BLaER1 (cell line): ENCODE data around the gene SPOP.

Source experiments
- H3K27ac ChIP-seq: shearing (Covaris generic); formaldehyde crosslinking; 2 replicates; pipeline ENCODE4 v1.8.1; 2022
- H3K27me3 ChIP-seq: shearing (Covaris generic); formaldehyde crosslinking; 2 replicates; pipeline ENCODE4 v1.8.1; 2022
- H3K36me3 ChIP-seq: shearing (Covaris generic); formaldehyde crosslinking; 2 replicates; pipeline ENCODE4 v1.8.1; 2022
- H3K4me1 ChIP-seq: shearing (Covaris generic); formaldehyde crosslinking; 2 replicates; pipeline ENCODE4 v1.8.1; 2022
- H3K4me2 ChIP-seq: shearing (Covaris generic); formaldehyde crosslinking; 2 replicates; pipeline ENCODE4 v1.8.1; 2022
- H3K4me3 ChIP-seq: shearing (Covaris generic); formaldehyde crosslinking; 2 replicates; pipeline ENCODE4 v1.8.1; 2022
- H3K9ac ChIP-seq: shearing (Covaris generic); formaldehyde crosslinking; 2 replicates; pipeline ENCODE4 v1.8.1; 2022
- H3K9me3 ChIP-seq: shearing (Covaris generic); formaldehyde crosslinking; 2 replicates; pipeline ENCODE4 v1.8.1; 2022
- H4K20me1 ChIP-seq: shearing (Covaris generic); formaldehyde crosslinking; 2 replicates; pipeline ENCODE4 v1.8.1; 2022
- Cebpa-rat ChIP-seq: shearing (Covaris generic); IDR thresholded peaks from 2 replicates; pipeline ENCODE4 v1.8.1; 2022

The SPOP gene

GRCh38 chr17:49582055-49582722 lies 95.7 kb downstream of the SPOP start:
- H3K4me3 ChIP-seq = no peak overlapping the region
- no peaks in the 10 kb centered on the region for H3K36me3 ChIP-seq
- H3K9ac ChIP-seq = no peak overlapping the region
- H3K27me3 ChIP-seq = peaks cover 19% of the 10 kb centered on the region
- H3K9me3 ChIP-seq = no peaks in the 10 kb centered on the region
- H3K4me2 ChIP-seq = no peak overlapping the region
- no peak for TF ChIP-seq Cebpa-rat
- H3K4me1 ChIP-seq = peaks cover 13% of the 10 kb centered on the region
- H4K20me1 ChIP-seq = peaks cover 6% of the 10 kb centered on the region
- H3K27ac ChIP-seq = no peak overlapping the region

- Histone ChIP-seq H3K9me3 (no peaks in the 10 kb centered on the region), H3K4me2 (no peak overlapping the region), H3K4me1 (peaks cover 18% of the 10 kb centered on the region), H3K27me3 (peaks cover 25% of the 10 kb centered on the region), H3K9ac (no peak overlapping the region), H4K20me1 (peaks cover 12% of the 10 kb centered on the region), H3K36me3 (no peaks in the 10 kb centered on the region), H3K27ac (no peak overlapping the region), H3K4me3 (no peak overlapping the region)
- no peak for TF ChIP-seq Cebpa-rat
Measured at GRCh38 chr17:49581648-49581998, 96.3 kb downstream of the SPOP start.

GRCh38 chr17:49580981-49581647 lies 96.8 kb downstream of the SPOP start:
- no peak overlapping the region for H3K27ac ChIP-seq
- no peaks in the 10 kb centered on the region for H3K36me3 ChIP-seq
- no peak overlapping the region for H3K4me2 ChIP-seq
- H3K4me3 ChIP-seq = no peak overlapping the region
- no peak for TF ChIP-seq Cebpa-rat
- H4K20me1 ChIP-seq = peaks cover 12% of the 10 kb centered on the region
- no peak overlapping the region for H3K9ac ChIP-seq
- no peaks in the 10 kb centered on the region for H3K9me3 ChIP-seq
- H3K4me1 ChIP-seq = peaks cover 18% of the 10 kb centered on the region
- peaks cover 30% of the 10 kb centered on the region for H3K27me3 ChIP-seq

- Histone ChIP-seq H3K9ac (no peak overlapping the region), H3K27ac (no peak overlapping the region), H3K4me1 (peaks cover 18% of the 10 kb centered on the region)
Measured at GRCh38 chr17:49580055-49580721, 97.7 kb downstream of the SPOP start.

GRCh38 chr17:49579522-49579921 lies 98.4 kb downstream of the SPOP start:
- Histone ChIP-seq H3K27me3 (peaks cover 46% of the 10 kb centered on the region), H3K36me3 (no peaks in the 10 kb centered on the region), H3K4me2 (no peak overlapping the region), H3K4me3 (no peak overlapping the region), H4K20me1 (peaks cover 12% of the 10 kb centered on the region), H3K9me3 (no peaks in the 10 kb centered on the region), H3K4me1 (peaks cover 18% of the 10 kb centered on the region), H3K9ac (no peak overlapping the region), H3K27ac (no peak overlapping the region)
- no peak for TF ChIP-seq Cebpa-rat

More at GRCh38 chr17:49580055-49580721, 97.7 kb downstream of the SPOP start:
- no peak for TF ChIP-seq Cebpa-rat
- Histone ChIP-seq H3K36me3 (no peaks in the 10 kb centered on the region), H3K4me2 (no peak overlapping the region), H3K27me3 (peaks cover 39% of the 10 kb centered on the region), H3K9me3 (no peaks in the 10 kb centered on the region), H3K4me3 (no peak overlapping the region), H4K20me1 (peaks cover 12% of the 10 kb centered on the region)

GRCh38 chr17:49578952-49579500 lies 98.9 kb downstream of the SPOP start:
- Histone ChIP-seq H3K4me3 (no peak overlapping the region), H3K9ac (no peak overlapping the region), H4K20me1 (peaks cover 12% of the 10 kb centered on the region), H3K36me3 (no peaks in the 10 kb centered on the region), H3K9me3 (no peaks in the 10 kb centered on the region), H3K27ac (no peak overlapping the region), H3K27me3 (peaks cover 49% of the 10 kb centered on the region), H3K4me2 (no peak overlapping the region), H3K4me1 (peaks cover 18% of the 10 kb centered on the region)
- TF ChIP-seq Cebpa-rat = no peak

- no peak overlapping the region for H3K4me3 ChIP-seq
- H3K9me3 ChIP-seq = no peaks in the 10 kb centered on the region
- H3K9ac ChIP-seq = no peak overlapping the region
- TF ChIP-seq Cebpa-rat = no peak
- peak overlapping the region; percentile 24; the same call in 1 of the 2 replicates for H3K4me2 ChIP-seq
- H3K36me3 ChIP-seq = no peaks in the 10 kb centered on the region
- no peak overlapping the region for H3K27ac ChIP-seq
- peaks cover 18% of the 10 kb centered on the region for H3K4me1 ChIP-seq
- peaks cover 12% of the 10 kb centered on the region for H4K20me1 ChIP-seq
- H3K27me3 ChIP-seq = peaks cover 52% of the 10 kb centered on the region
Measured at GRCh38 chr17:49578414-49578813, 99.5 kb downstream of the SPOP start.

- Histone ChIP-seq H3K4me1 (peaks cover 18% of the 10 kb centered on the region), H3K4me3 (no peak overlapping the region), H3K9me3 (no peaks in the 10 kb centered on the region), H3K27me3 (peaks cover 52% of the 10 kb centered on the region), H4K20me1 (peaks cover 12% of the 10 kb centered on the region), H3K4me2 (peak overlapping the region; percentile 100; the same call in 1 of the 2 replicates), H3K36me3 (no peaks in the 10 kb centered on the region), H3K9ac (no peak overlapping the region), H3K27ac (no peak overlapping the region)
- no peak for TF ChIP-seq Cebpa-rat
Measured at GRCh38 chr17:49577963-49578362, 99.9 kb downstream of the SPOP start.

GRCh38 chr17:49577650-49577934 lies 100.3 kb downstream of the SPOP start:
- peaks cover 18% of the 10 kb centered on the region for H3K4me1 ChIP-seq
- no peak overlapping the region for H3K27ac ChIP-seq
- no peaks in the 10 kb centered on the region for H3K9me3 ChIP-seq
- no peak overlapping the region for H3K4me3 ChIP-seq
- H3K4me2 ChIP-seq = peak overlapping the region; percentile 100; the same call in 1 of the 2 replicates
- H3K9ac ChIP-seq = no peak overlapping the region
- TF ChIP-seq Cebpa-rat = no peak
- peaks cover 52% of the 10 kb centered on the region for H3K27me3 ChIP-seq
- peaks cover 12% of the 10 kb centered on the region for H4K20me1 ChIP-seq
- no peaks in the 10 kb centered on the region for H3K36me3 ChIP-seq
